DND-41 (cell line): Measurements from ENCODE around the gene IL4R.

ENCODE experiments used
- ATAC-seq: fragments of 200-7000 bp; cut with Tn5 transposase; 3 replicates; pipeline ENCODE4 v1.9.1; 2021; ENCODE audit warnings: low read depth; ENCODE audit not compliant: insufficient read depth
- DNase-seq: peaks from one replicate; pipeline ENCODE4 v3.0.0-alpha.2; 2020
- H2AFZ ChIP-seq: 2 replicates; pipeline ENCODE4 v1.6.0; 2012; ENCODE audit warnings: low read depth, low read length
- H3K27ac ChIP-seq: 2 replicates; pipeline ENCODE4 v1.5.1; 2012; ENCODE audit warnings: low read length, inconsistent platforms
- H3K27me3 ChIP-seq: fragments of 200-600 bp; sonication (generic); 2 replicates; pipeline ENCODE4 v1.6.0; 2012; ENCODE audit warnings: low read length, mild to moderate bottlenecking, inconsistent platforms; ENCODE audit not compliant: insufficient read depth, poor library complexity
- H3K36me3 ChIP-seq: 2 replicates; pipeline ENCODE4 v1.5.1; 2012; ENCODE audit warnings: low read length, inconsistent platforms; ENCODE audit not compliant: insufficient read depth
- H3K4me1 ChIP-seq: 2 replicates; pipeline ENCODE4 v1.5.1; 2012; ENCODE audit warnings: mild to moderate bottlenecking, low read length; ENCODE audit not compliant: insufficient read depth
- H3K4me2 ChIP-seq: 2 replicates; pipeline ENCODE4 v1.6.0; 2012; ENCODE audit warnings: mild to moderate bottlenecking, moderate library complexity, low read length, inconsistent platforms; ENCODE audit not compliant: insufficient read depth
- H3K4me3 ChIP-seq, 2 experiments: fragments of 200-600 bp in 1 of 2; shearing (Covaris generic) in 1 of 2; 2 replicates each; pipeline ENCODE4 v1.5.1; 2012 to 2016; ENCODE audit warnings: inconsistent platforms in 2 of 2, low read length in 2 of 2, mild to moderate bottlenecking in 2 of 2, low read depth in 1 of 2, moderate library complexity in 1 of 2
- H3K79me2 ChIP-seq: 2 replicates; pipeline ENCODE4 v1.6.0; 2012; ENCODE audit warnings: low read length, inconsistent platforms; ENCODE audit not compliant: insufficient read depth
- H3K9ac ChIP-seq: 2 replicates; pipeline ENCODE4 v1.6.0; 2012; ENCODE audit warnings: low read depth, mild to moderate bottlenecking, inconsistent platforms, low read length, moderate library complexity
- H3K9me3 ChIP-seq: 2 replicates; pipeline ENCODE4 v1.5.1; 2012; ENCODE audit warnings: low read length, moderate library complexity, mild to moderate bottlenecking, inconsistent platforms; ENCODE audit not compliant: insufficient read depth, severe bottlenecking
- H4K20me1 ChIP-seq: 2 replicates; pipeline ENCODE4 v1.6.0; 2012; ENCODE audit warnings: low read length; ENCODE audit not compliant: insufficient read depth
- EZH2 ChIP-seq: IDR thresholded peaks from 3 replicates; pipeline ENCODE4 v1.6.1; 2012; ENCODE audit warnings: borderline replicate concordance, low read depth, mild to moderate bottlenecking, moderate library complexity, low read length, inconsistent platforms; ENCODE audit not compliant: severe bottlenecking
- TF ChIP-seq, protein P1 (sequence below): IDR thresholded peaks from 2 replicates; pipeline ENCODE4 v1.5.1; 2012; ENCODE audit warnings: borderline replicate concordance, low read length, moderate library complexity, mild to moderate bottlenecking; ENCODE audit not compliant: poor library complexity, severe bottlenecking; ENCODE audit errors: extremely low read depth

The IL4R gene

DNA sequence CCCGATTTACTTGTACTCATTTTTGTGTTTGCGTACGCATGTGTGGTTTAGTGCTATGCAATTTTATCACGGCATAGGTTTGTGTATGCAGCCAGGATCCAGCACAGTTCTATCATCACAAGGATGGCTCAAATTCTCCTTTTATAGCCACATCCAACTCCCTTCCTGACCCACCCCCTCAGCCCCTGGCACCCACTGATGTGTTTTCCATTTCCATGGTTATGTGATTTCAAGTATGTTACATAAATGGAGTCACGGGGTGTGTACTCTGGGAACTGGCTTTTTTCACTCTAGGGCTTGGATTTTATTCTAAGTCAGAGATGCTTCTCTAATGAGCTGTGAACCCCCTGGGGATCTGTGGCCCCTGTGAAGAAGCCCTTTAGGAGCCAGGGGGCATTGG is 16.8 kb downstream of the IL4R start:
- no peak overlapping the region for H3K4me3 ChIP-seq
- H4K20me1 ChIP-seq: 0 out of 2 replicates have a peak, but pooled peaks cover 9% of the 10 kb centered on the region
- no peak overlapping the region for H3K27ac ChIP-seq
- no peak overlapping the region for H2AFZ ChIP-seq
- H3K9ac ChIP-seq: no peak overlapping the region
- ATAC-seq (no peak), DNase-seq (no peak)
- no peak overlapping the region for H3K4me2 ChIP-seq
- peaks cover 50% of the 10 kb centered on the region for H3K79me2 ChIP-seq
- TF ChIP-seq, protein P1, sequence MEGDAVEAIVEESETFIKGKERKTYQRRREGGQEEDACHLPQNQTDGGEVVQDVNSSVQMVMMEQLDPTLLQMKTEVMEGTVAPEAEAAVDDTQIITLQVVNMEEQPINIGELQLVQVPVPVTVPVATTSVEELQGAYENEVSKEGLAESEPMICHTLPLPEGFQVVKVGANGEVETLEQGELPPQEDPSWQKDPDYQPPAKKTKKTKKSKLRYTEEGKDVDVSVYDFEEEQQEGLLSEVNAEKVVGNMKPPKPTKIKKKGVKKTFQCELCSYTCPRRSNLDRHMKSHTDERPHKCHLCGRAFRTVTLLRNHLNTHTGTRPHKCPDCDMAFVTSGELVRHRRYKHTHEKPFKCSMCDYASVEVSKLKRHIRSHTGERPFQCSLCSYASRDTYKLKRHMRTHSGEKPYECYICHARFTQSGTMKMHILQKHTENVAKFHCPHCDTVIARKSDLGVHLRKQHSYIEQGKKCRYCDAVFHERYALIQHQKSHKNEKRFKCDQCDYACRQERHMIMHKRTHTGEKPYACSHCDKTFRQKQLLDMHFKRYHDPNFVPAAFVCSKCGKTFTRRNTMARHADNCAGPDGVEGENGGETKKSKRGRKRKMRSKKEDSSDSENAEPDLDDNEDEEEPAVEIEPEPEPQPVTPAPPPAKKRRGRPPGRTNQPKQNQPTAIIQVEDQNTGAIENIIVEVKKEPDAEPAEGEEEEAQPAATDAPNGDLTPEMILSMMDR: no peak
- no peak for TF ChIP-seq EZH2
- peaks cover 38% of the 10 kb centered on the region for H3K36me3 ChIP-seq
- H3K27me3 ChIP-seq: no peaks in the 10 kb centered on the region
- peaks cover 23% of the 10 kb centered on the region for H3K4me1 ChIP-seq
- H3K9me3 ChIP-seq: no peaks in the 10 kb centered on the region

DNA sequence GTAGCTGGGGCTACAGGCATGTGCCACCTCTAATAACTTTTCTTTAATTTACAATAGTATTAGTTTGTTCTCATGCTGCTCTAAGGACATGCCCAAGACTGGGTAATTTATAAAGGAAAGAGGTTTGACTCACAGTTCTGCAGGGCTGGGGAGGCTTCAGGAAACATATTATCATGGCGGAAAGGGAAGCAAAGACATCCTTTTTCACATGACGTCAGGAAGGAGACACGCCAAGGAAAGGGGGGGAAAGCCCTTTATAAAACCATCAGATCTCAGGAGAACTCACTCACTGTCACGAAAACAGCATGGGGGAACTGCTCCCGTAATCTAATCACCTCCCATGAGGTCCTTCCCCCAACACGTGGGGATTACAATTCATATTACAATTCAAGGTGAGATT is 18.3 kb downstream of the IL4R start:
- H3K27ac ChIP-seq: no peak overlapping the region
- no peaks in the 10 kb centered on the region for H3K27me3 ChIP-seq
- no peak overlapping the region for H3K4me2 ChIP-seq
- peaks cover 54% of the 10 kb centered on the region for H3K79me2 ChIP-seq
- no peak for ATAC-seq
- no peak overlapping the region for H3K4me3 ChIP-seq
- no peak overlapping the region for H3K9ac ChIP-seq
- DNase-seq: no peak
- H3K4me1 ChIP-seq: peaks cover 7% of the 10 kb centered on the region
- H3K36me3 ChIP-seq: peaks cover 41% of the 10 kb centered on the region
- H2AFZ ChIP-seq: no peak overlapping the region
- TF ChIP-seq, protein P1: no peak
- no peak for TF ChIP-seq EZH2
- 0 out of 2 replicates have a peak, but pooled peaks cover 4% of the 10 kb centered on the region for H4K20me1 ChIP-seq
- H3K9me3 ChIP-seq: no peaks in the 10 kb centered on the region

DNA sequence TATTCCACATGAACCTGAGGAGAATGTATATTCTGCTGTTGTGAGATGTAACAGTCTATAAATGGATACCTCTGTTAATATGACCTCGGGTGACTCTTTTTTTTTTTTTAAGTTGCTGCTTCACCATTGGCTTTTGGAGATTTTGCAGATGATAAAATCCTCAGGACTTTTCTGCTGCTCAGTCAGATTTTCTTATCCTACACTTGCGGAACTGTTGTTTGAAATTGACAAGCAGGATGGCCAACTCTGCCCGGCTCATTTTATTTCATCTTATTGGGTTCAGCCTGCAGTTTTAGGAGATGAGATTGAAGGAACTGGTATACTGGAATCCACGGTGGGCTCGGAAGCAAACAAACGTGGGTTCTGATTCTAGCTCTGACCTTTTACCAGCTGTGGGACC is 19.3 kb downstream of the IL4R start:
- no peak overlapping the region for H2AFZ ChIP-seq
- DNase-seq (no peak), ATAC-seq (no peak)
- H3K9me3 ChIP-seq: no peaks in the 10 kb centered on the region
- no peak overlapping the region for H3K9ac ChIP-seq
- H3K4me1 ChIP-seq: no peaks in the 10 kb centered on the region
- peaks cover 42% of the 10 kb centered on the region for H3K36me3 ChIP-seq
- H3K27ac ChIP-seq: no peak overlapping the region
- H3K79me2 ChIP-seq: peaks cover 48% of the 10 kb centered on the region
- no peak overlapping the region for H3K4me2 ChIP-seq
- 0 out of 2 replicates have a peak, but pooled peaks cover 4% of the 10 kb centered on the region for H4K20me1 ChIP-seq
- TF ChIP-seq EZH2: no peak
- TF ChIP-seq, protein P1: no peak
- no peak overlapping the region for H3K4me3 ChIP-seq
- no peaks in the 10 kb centered on the region for H3K27me3 ChIP-seq

DNA sequence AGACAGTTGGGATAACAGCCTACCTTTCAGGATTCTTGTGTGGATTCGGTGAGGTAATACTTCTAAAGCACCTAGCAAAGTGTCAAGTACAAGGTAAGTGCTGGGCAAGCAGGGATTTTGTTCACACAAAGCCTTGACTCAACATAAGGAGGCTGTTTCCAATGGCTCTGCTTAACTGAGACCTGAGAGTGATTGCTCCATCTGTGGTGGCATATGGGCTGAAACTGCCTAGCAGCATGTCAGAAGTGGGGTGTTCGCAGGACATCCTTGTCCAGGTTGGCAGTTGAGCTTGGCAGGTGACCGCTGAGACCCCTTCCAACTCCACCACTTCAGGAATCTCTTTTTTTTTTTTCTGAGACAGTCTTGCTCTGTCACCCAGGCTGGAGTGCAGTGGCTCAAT is 19.8 kb downstream of the IL4R start:
- peaks cover 46% of the 10 kb centered on the region for H3K79me2 ChIP-seq
- no peak overlapping the region for H2AFZ ChIP-seq
- H3K9ac ChIP-seq: no peak overlapping the region
- no peaks in the 10 kb centered on the region for H3K9me3 ChIP-seq
- DNase-seq: no peak
- H3K4me3 ChIP-seq: no peak overlapping the region
- no peaks in the 10 kb centered on the region for H3K4me1 ChIP-seq
- TF ChIP-seq, protein P1: no peak
- TF ChIP-seq EZH2: no peak
- H3K4me2 ChIP-seq: no peak overlapping the region
- ATAC-seq: no peak
- H3K27me3 ChIP-seq: no peaks in the 10 kb centered on the region
- H3K27ac ChIP-seq: no peak overlapping the region
- peaks cover 42% of the 10 kb centered on the region for H3K36me3 ChIP-seq
- 0 out of 2 replicates have a peak, but pooled peaks cover 4% of the 10 kb centered on the region for H4K20me1 ChIP-seq
